PC-3 (cell line): ENCODE results near the gene ATN1. TPM values are rescaled to one million over a fixed set of nuclear protein-coding genes. Genes with fewer than 3 reads are reported as not detected.
A peak's percentile ranks its signal among the peaks of the same experiment; 100 is the strongest.

Source experiments
- ATAC-seq: fragments of 200-7000 bp; cut with Tn5 transposase; 2 replicates; pipeline ENCODE4 v1.9.1; 2020; ENCODE audit warnings: mild to moderate bottlenecking, moderate library complexity
- BruUV-seq: library from RNA; stranded (reverse); fragments of 400-500 nt; replicated peaks from 2 replicates; lab custom pipeline; 2021; lab: Mats Ljungman, UMichigan
- CTCF ChIA-PET: fragments of 300-600 bp; sonication (Branson Sonifier 250); formaldehyde crosslinking; loops from one replicate; lab custom pipeline; 2022; ENCODE audit warnings: antibody characterized with exemption; lab: Charles Lee
- POLR2A ChIA-PET: fragments of 300-600 bp; sonication (Branson Sonifier 250); formaldehyde crosslinking; loops from one replicate; lab custom pipeline; 2022; ENCODE audit warnings: antibody characterized with exemption; ENCODE audit not compliant: unreplicated experiment; lab: Charles Lee
- DNase-seq: peaks from one replicate; pipeline ENCODE4 v3.0.0-alpha.2; 2015
- H2AFZ ChIP-seq: fragments of 300-600 bp; sonication (generic); 2 replicates; pipeline ENCODE4 v1.6.0; 2016; ENCODE audit warnings: antibody characterized with exemption, low read length
- H3F3A ChIP-seq: fragments of 300-600 bp; sonication (generic); one replicate; pipeline ENCODE4 v1.6.0; 2017; ENCODE audit warnings: antibody characterized with exemption, low read length, control low read depth, mild to moderate bottlenecking; ENCODE audit not compliant: unreplicated experiment
- H3K27ac ChIP-seq: fragments of 300-600 bp; sonication (generic); 2 replicates; pipeline ENCODE4 v1.5.1; 2016; ENCODE audit warnings: mild to moderate bottlenecking, low read length
- H3K27me3 ChIP-seq: fragments of 300-600 bp; sonication (generic); 2 replicates; pipeline ENCODE4 v1.6.1; 2016; ENCODE audit warnings: low read length, mixed read lengths
- H3K36me3 ChIP-seq: fragments of 300-600 bp; sonication (generic); 2 replicates; pipeline ENCODE4 v1.6.1; 2016; ENCODE audit warnings: low read depth, mixed run types, low read length, mixed read lengths
- H3K4me1 ChIP-seq: fragments of 300-600 bp; sonication (generic); 2 replicates; pipeline ENCODE4 v1.5.1; 2016; ENCODE audit warnings: low read length; ENCODE audit not compliant: insufficient read depth
- H3K4me2 ChIP-seq: fragments of 300-600 bp; sonication (generic); 2 replicates; pipeline ENCODE4 v1.6.0; 2016; ENCODE audit warnings: low read length
- H3K4me3 ChIP-seq: fragments of 300-600 bp; sonication (generic); 2 replicates; pipeline ENCODE4 v1.5.1; 2016; ENCODE audit warnings: mild to moderate bottlenecking, low read length, mixed read lengths
- H3K79me2 ChIP-seq: fragments of 300-600 bp; sonication (generic); 2 replicates; pipeline ENCODE4 v1.6.1; 2017; ENCODE audit warnings: low read length, mixed read lengths
- H3K9ac ChIP-seq: fragments of 300-600 bp; sonication (generic); 2 replicates; pipeline ENCODE4 v1.6.0; 2016; ENCODE audit warnings: mild to moderate bottlenecking, low read length
- H3K9me2 ChIP-seq: fragments of 300-600 bp; sonication (generic); replicated peaks from 2 replicates; pipeline ENCODE4 v1.6.1; 2016; ENCODE audit warnings: mixed run types, low read length, mixed read lengths
- H3K9me3 ChIP-seq: fragments of 300-600 bp; sonication (generic); 2 replicates; pipeline ENCODE4 v1.6.1; 2016; ENCODE audit warnings: low read length, mixed read lengths
- H4K20me1 ChIP-seq: fragments of 300-600 bp; sonication (generic); 2 replicates; pipeline ENCODE4 v1.6.1; 2016; ENCODE audit warnings: low read length, mixed read lengths
- CTCF ChIP-seq: fragments of 300-600 bp; sonication (generic); conservative IDR thresholded peaks from 2 replicates; pipeline ENCODE4 v1.5.1; 2017; ENCODE audit warnings: antibody characterized with exemption, low read depth, mild to moderate bottlenecking, low read length
- EZH2 ChIP-seq: fragments of 300-600 bp; sonication (generic); IDR thresholded peaks from one replicate; pipeline ENCODE4 v1.6.1; 2017; ENCODE audit warnings: antibody characterized with exemption, mild to moderate bottlenecking, low read length; ENCODE audit not compliant: unreplicated experiment
- EZH2phosphoT487 ChIP-seq: fragments of 300-600 bp; sonication (generic); IDR thresholded peaks from 2 replicates; pipeline ENCODE4 v1.6.1; 2018; ENCODE audit warnings: mild to moderate bottlenecking, antibody characterized with exemption, low read length, borderline replicate concordance
- intact Hi-C: fragments of 100-400 bp; cut with micrococcal nuclease; formaldehyde crosslinking; loops from 2 replicates; pipeline ENCODE4 v1.9.0; 2023
- total RNA-seq: library from RNA; depleted of rRNA; stranded (reverse); fragments of >200 nt; gene quantifications from 2 replicates; pipeline ENCODE4 v1.2.3, GENCODE V29; 2014

Gene ATN1
- total RNA-seq, 1 experiment from 2014 or later: 11.6 TPM

- ChIA-PET POLR2A (no interaction called here), CTCF (no interaction called here)
- Histone ChIP-seq H3K9me3 (no peaks in the 10 kb centered on the region), H3K9ac (no peak overlapping the region), H3K27ac (no peak overlapping the region), H3K4me2 (0 out of 2 replicates have a peak overlapping the region, but pooled peaks have one; percentile 100), H2AFZ (no peak overlapping the region), H3K79me2 (peaks cover 49% of the 10 kb centered on the region), H3K36me3 (peaks cover 41% of the 10 kb centered on the region), H3K9me2 (no peaks in the 10 kb centered on the region), H3K4me3 (no peak overlapping the region), H3F3A (peaks cover 4% of the 10 kb centered on the region), H3K27me3 (no peaks in the 10 kb centered on the region), H3K4me1 (peaks cover 24% of the 10 kb centered on the region), H4K20me1 (no peaks in the 10 kb centered on the region)
- intact Hi-C loops: no loop called here
- ATAC-seq (no peak), DNase-seq (no peak)
- BruUV-seq: no TSS peak
- TF ChIP-seq EZH2phosphoT487 (no peak), CTCF (no peak), EZH2 (no peak)
These were observed 39.9 kb downstream of the ATN1 start for GRCh38 chr12:6967651-6968100.

- H3K9me3 ChIP-seq: no peaks in the 10 kb centered on the region
- POLR2A ChIA-PET: no interaction called here
- peaks cover 25% of the 10 kb centered on the region for H3K4me1 ChIP-seq
- no peaks in the 10 kb centered on the region for H3K27me3 ChIP-seq
- no peak for ATAC-seq
- peaks cover 4% of the 10 kb centered on the region for H3F3A ChIP-seq
- no peak overlapping the region for H3K9ac ChIP-seq
- TF ChIP-seq EZH2 (no peak), CTCF (no peak), EZH2phosphoT487 (no peak)
- H3K9me2 ChIP-seq: no peaks in the 10 kb centered on the region
- H3K4me3 ChIP-seq: peak overlapping the region; percentile 98
- H3K27ac ChIP-seq: no peak overlapping the region
- intact Hi-C loops: no loop called here
- BruUV-seq: no TSS peak
- H3K36me3 ChIP-seq: peaks cover 41% of the 10 kb centered on the region
- H2AFZ ChIP-seq: no peak overlapping the region
- peaks cover 55% of the 10 kb centered on the region for H3K79me2 ChIP-seq
- H3K4me2 ChIP-seq: peak overlapping the region; percentile 100
- no peak for DNase-seq
- CTCF ChIA-PET: interaction anchor here (1.1 kb wide), 1 partner anchor 24 kb away, joined by 3 read pairs; no protein-coding TSS in a partner anchor
- H4K20me1 ChIP-seq: no peaks in the 10 kb centered on the region
These were observed 40.7 kb downstream of the ATN1 start for GRCh38 chr12:6968426-6968825.

GRCh38 chr12:6970096-6970527 lies 42.4 kb downstream of the ATN1 start:
- Histone ChIP-seq H3K9me3 (no peaks in the 10 kb centered on the region), H3F3A (peaks cover 4% of the 10 kb centered on the region), H3K79me2 (peaks cover 55% of the 10 kb centered on the region), H3K36me3 (peaks cover 50% of the 10 kb centered on the region), H3K27me3 (no peaks in the 10 kb centered on the region), H3K27ac (peak overlapping the region; percentile 66), H3K9me2 (no peaks in the 10 kb centered on the region), H2AFZ (peak overlapping the region; percentile 80), H3K4me3 (peak overlapping the region; percentile 98), H4K20me1 (no peaks in the 10 kb centered on the region), H3K9ac (peak overlapping the region; percentile 100), H3K4me1 (peaks cover 25% of the 10 kb centered on the region), H3K4me2 (peak overlapping the region; percentile 100)
- TF ChIP-seq EZH2: no peak
- no peak for TF ChIP-seq CTCF
- ATAC-seq (peak; percentile 19), DNase-seq (no peak)
- POLR2A ChIA-PET: no interaction called here
- CTCF ChIA-PET: no interaction called here
- BruUV-seq: TSS peak; percentile 32
- intact Hi-C loops: loop anchor here (5.0 kb wide), 1 partner anchor 47 kb away; the partner anchor contains the start of gene LPCAT3
